GM18526 (cell line): ENCODE results near the gene LIF.

ENCODE experiments used
- POLR2A ChIP-seq: IDR thresholded peaks from 3 replicates; pipeline ENCODE4 v1.6.1; 2011; ENCODE audit not compliant: insufficient read length; ENCODE audit errors: extremely low read depth

LIF gene

GRCh38 chr22:30286813-30287647 lies 40.5 kb upstream of the LIF start:
- no peak for TF ChIP-seq POLR2A

DNA sequence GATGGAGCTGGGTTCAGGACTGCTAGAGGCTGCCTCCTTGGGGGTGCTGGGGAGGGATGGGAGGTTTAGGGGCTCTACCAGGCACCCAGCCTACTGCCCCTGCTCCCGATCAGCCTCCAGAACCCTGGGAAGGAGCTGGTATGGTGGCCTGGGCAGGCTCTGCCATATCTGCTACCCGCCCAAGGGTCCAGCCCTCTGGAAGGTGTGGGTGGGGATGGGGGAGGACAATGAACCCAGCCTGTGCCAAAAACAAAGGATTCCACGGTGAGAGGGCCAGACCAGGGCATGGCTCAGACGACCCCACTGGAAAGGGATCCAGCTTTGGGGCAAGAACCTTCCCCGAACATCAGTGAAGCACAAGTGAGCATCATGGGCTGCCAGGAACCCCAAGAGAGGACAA lies 39.8 kb upstream of the LIF start:
- no peak for TF ChIP-seq POLR2A

- no peak for TF ChIP-seq POLR2A
Observed at GRCh38 chr22:30285846-30286200, 39.3 kb upstream of the LIF start.

DNA sequence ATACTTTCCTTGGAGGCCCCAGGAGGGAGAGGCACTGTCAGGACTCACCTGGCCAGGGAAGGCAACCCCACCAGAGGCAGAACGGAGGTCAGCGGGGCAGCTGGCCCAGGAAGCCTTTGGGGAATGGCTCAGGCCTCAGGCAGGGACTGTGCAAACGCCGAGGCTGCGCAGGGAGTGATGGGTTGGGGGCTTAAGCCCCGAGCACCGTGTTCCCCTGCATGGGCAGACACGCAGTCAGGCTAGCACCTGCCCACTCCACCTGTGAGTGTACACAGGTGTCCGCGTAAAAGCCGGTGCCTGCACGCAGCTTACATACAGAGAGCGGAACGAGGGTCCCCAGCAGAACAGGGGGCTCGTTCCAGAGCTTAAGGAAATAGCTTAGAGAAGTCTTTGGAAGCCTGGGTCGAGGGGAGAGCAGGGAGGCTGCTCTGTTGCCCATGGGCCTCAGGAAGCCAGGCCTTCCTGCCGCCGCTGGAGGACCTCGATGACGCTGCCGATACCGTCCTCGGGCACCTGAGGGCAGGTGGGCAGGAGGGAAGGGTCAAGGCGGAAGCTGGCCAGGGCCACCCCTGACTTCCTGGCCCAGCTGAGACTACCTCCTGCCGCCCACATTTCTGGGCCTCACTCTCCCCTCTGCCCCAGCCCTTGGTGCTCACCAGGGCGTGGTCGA lies 38.8 kb upstream of the LIF start:
- no peak for TF ChIP-seq POLR2A

- no peak for TF ChIP-seq POLR2A
Observed at GRCh38 chr22:30284666-30285065, 38.1 kb upstream of the LIF start.

DNA sequence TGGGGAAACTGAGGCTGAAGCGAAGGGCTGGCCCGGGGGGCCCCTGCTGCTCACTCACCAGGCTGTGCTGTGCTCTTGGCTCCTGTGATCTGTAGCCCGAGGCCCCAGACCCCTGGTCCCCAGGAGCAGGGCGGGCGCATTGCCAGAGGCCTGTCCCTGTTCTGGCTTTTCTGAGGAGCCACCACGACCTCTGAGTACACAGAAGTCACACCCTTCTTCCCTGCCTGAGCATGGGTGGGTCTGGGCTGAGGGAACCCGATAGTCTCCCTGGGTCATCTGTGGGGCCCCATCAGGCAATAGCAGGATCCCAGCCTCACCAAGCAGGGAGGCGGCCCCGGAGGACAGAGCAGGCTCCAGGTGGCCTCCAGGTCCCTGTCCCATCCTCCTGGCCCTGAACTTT lies 37.6 kb upstream of the LIF start:
- no peak for TF ChIP-seq POLR2A

- no peak for TF ChIP-seq POLR2A
Observed at GRCh38 chr22:30283342-30283741, 36.8 kb upstream of the LIF start.

GRCh38 chr22:30282616-30283046 lies 36.1 kb upstream of the LIF start:
- no peak for TF ChIP-seq POLR2A

GRCh38 chr22:30280505-30280904 lies 33.9 kb upstream of the LIF start:
- no peak for TF ChIP-seq POLR2A

GRCh38 chr22:30279932-30280331 lies 33.4 kb upstream of the LIF start:
- no peak for TF ChIP-seq POLR2A

- no peak for TF ChIP-seq POLR2A
Observed at GRCh38 chr22:30279046-30279788, 32.7 kb upstream of the LIF start.

GRCh38 chr22:30277547-30278344 lies 31.2 kb upstream of the LIF start:
- no peak for TF ChIP-seq POLR2A

GRCh38 chr22:30276039-30276438 lies 29.5 kb upstream of the LIF start:
- no peak for TF ChIP-seq POLR2A

- TF ChIP-seq POLR2A: no peak
Observed at GRCh38 chr22:30275625-30276024, 29.1 kb upstream of the LIF start.

DNA sequence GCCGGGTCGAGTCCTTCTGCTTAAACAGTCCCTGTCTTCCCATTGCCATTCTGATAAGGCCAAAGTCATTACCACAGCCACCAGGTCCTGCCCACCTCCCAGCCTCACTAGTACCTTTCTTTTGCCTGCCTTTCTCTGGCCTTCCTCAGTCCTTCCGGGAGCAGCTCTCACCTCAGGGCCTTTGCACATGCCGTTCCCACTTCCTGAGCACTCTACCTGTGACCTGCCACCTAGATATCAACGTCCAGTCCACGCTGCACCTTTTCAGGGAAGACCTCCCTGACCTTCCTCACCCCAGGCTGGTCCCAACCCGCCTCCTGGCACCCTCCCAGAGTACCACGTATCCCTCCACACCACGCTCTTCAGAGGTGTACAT lies 27.9 kb upstream of the LIF start:
- no peak for TF ChIP-seq POLR2A
